GM04504 (cell line): ENCODE data around the gene VGF.
"Not testable (repeated sequence)": the region's sequence is repeated elsewhere in the genome, so short reads cannot be mapped to it uniquely, and the experiment has no call there.

Experiments used
- DNase-seq: peaks from one replicate; pipeline ENCODE4 v3.0.0-alpha.2; 2012; ENCODE audit warnings: low read depth

Gene VGF

DNA sequence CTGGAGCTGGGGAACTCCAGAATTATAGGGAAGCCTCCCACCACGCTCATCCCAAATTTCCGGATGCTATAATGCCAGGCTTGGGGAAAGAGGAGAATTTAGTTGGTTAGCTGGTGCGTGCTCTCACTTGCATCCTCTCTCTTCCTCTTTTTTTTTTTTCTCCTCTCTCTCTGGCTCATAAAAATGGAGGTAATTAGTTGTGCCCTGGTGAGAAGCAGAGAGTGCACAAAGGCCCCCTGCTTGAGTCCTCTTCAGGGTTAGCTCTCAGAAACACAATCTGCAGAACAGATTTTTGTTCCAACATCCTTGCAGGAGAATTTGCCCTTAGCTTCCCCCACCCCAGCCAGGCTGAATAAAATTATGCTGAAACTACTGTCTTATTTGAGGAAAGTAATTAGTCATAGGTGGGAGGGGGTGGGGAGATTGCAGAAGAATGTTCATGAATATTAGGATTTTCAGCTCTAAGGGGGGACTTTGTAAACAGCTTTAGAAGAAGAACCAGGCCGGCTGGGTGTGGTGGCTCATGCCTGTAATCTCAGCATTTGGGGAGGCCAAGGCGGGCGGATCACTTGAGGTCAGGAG, 30.9 kb downstream of the VGF start:
- no peak for DNase-seq

DNA sequence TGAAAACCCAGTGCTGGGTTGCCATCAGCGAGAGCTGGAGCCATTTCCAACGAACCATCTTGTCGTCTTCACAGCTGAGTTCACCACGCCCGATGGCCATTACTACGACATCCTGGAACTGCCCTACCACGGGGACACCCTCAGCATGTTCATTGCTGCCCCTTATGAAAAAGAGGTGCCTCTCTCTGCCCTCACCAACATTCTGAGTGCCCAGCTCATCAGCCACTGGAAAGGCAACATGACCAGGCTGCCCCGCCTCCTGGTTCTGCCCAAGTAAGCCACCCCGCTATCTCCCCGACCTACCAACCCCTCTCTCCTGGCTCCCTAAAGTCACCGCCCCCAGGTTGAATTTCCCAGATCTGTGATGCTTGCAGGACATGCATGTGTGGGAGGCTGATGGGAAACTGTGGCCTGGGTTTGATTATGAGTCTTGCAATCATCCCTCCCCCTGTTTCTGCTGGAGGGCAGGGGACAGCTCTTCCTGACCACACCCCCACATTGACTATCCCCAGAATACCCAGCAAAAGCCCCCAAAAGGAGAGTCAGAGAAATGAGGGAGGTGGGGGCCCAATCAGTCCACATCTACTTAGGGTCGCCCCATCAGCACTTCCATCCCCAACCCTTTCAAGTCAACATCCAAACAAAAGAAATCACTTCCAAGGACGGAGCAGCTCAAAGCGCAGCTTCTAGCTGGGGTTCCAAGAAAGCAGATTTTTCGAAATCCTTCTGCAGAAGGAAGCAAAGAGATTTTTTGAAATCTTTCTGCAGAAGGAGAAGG, 31.6 kb downstream of the VGF start:
- no peak for DNase-seq

DNA sequence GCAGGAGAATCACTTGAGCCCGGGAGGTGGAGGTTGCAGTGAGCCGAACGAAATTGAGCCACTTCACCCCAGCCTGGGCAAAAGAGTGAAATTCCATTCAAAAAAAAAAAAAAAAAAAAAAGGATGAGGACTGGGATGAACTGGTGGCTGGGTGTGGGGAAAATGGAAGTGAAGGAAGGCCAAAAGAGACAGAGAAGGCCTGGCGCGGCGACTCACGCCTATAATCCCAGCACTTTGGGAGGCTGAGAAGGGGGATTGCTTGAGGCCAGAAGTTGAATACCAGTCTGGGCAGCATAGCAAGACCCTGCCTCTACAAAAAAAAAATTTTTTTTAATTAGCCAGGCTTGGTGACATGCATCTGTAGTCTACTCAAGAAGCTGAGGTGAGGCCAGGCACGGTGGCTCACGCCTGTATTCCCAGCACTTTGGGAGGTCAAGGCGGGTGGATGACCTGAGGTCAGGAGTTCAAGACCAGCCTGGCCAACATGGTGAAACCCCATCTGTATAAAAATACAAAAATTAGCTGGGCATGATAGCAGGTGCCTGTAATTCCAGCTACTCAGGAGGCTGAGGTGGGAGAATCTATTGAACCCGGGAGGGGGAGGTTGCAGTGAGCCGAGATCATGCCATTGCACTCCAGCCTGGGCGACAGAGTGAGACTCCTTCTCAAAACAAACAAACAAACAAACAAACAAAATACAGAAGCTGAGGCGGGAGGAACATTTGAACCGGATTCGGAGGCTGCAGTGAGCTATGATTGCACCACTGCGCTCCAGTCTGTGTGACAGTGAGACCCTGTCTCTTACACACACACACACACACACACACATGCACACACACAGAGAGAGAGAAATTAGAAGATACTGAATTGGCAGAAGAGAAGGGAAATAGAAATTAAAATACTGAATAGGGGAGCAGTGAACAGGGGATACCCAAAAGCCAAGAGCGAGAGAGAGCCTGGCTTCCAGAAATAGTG, 32.5 kb downstream of the VGF start:
- not testable (repeated sequence) for DNase-seq

DNA sequence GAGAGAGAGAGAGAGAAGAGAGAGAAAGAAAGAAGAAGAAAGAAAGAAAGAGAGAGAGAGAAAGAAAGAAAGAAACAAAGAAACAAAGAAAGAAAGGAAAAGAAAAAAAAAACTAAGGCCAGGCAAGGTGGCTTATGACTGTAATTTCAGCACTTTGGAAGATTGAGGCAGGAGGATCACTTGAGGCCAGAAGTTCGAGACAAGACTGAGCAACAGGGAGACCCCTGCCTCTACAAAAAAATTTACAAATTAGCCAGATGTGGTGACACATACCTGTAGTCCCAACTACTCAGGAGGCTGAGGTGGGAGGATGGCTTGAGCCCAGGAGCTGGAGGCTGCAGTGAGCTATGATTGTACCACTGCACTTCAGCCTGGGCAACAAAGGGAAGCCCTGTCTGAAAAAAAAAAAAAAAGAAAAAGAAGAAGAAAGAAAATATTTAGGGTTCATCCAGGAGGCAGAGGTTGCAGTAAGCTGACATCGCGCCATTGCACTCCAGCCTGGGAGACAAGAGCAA, 35.7 kb downstream of the VGF start:
- DNase-seq: no peak

DNA sequence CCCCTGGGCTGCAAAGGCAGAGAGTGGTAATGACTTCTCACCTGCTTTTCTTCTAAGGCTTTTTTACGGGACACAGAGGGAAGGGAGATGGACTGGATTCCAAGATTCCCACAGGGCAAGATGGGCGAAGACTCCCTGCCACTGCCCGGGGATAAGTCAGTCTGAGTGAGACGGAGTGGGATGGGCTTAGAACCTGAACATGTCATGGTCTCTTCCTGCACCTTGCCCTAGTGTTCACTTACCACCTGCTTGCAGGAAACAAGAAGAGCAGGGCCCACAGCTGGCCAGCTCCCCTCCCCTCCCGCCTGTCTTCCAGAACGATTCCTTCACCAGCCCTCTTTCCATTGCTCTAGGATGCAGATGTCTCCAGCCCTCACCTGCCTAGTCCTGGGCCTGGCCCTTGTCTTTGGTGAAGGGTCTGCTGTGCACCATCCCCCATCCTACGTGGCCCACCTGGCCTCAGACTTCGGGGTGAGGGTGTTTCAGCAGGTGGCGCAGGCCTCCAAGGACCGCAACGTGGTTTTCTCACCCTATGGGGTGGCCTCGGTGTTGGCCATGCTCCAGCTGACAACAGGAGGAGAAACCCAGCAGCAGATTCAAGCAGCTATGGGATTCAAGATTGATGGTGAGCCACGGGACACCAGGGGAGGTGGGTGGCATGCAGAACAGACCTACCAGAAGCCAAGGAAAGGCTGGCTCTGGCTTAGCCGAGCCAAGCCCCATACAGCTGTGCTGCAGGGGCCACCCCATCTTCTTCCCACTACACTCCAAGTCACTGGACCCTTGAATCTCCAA, 37.1 kb downstream of the VGF start:
- DNase-seq: no peak

DNA sequence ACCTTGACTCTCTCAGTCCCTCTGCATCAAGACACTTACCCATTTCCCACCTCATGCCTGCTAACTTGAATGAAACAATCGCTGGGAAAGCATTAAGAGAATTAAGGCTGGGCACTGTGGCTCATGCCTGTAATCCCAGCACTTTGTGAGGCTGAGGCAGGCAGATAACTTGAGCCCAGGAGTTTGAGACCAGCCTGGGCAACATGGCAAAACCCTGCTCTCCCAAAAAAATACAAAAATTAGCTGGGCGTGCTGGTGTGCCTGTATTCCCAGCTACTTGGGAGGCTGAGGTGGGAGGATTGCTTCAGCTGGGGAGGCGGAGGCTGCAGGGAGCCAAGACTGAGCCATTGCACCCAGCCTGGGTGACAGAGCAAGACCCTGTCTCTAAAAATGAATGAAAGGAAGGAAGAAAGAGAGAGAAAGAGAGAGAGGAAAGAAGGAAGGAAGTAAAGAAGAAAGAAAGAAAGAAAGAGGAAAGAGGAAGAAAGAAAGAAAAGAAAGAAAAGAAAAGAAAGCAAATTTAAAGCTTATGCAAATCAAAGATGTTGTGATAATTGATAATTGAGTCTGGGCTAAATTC, 37.8 kb downstream of the VGF start:
- DNase-seq: no peak

DNA sequence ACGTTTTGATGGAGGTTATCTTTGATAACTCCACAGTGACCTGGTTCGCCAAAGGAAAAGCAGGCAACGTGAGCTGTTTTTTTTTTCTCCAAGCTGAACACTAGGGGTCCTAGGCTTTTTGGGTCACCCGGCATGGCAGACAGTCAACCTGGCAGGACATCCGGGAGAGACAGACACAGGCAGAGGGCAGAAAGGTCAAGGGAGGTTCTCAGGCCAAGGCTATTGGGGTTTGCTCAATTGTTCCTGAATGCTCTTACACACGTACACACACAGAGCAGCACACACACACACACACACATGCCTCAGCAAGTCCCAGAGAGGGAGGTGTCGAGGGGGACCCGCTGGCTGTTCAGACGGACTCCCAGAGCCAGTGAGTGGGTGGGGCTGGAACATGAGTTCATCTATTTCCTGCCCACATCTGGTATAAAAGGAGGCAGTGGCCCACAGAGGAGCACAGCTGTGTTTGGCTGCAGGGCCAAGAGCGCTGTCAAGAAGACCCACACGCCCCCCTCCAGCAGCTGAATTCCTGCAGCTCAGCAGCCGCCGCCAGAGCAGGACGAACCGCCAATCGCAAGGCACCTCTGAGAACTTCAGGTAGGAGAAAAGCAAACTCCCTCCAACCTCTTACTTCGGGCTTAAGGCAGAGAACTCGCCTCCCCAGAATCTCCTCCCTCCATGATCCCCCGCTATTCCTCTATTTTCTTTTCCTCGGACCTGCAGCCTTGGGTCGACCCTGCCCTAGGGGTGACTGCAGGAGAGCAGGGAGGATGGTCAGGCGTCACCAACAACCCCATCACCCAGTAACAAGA, 38.5 kb downstream of the VGF start, which contains the start of gene SERPINE1:
Gene SERPINE1, plus strand, starts transcription at position 454 of the 809 bp plus-strand sequence. CDS start 1,290 bp downstream, outside the sequence.
- DNase-seq: peak; percentile 99

DNA sequence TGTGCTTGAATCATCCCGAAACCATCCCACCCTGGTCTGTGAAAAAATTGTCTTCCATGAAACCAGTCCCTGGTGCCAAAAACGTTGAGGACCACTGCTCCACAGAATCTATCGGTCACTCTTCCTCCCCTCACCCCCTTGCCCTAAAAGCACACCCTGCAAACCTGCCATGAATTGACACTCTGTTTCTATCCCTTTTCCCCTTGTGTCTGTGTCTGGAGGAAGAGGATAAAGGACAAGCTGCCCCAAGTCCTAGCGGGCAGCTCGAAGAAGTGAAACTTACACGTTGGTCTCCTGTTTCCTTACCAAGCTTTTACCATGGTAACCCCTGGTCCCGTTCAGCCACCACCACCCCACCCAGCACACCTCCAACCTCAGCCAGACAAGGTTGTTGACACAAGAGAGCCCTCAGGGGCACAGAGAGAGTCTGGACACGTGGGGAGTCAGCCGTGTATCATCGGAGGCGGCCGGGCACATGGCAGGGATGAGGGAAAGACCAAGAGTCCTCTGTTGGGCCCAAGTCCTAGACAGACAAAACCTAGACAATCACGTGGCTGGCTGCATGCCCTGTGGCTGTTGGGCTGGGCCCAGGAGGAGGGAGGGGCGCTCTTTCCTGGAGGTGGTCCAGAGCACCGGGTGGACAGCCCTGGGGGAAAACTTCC, 39.2 kb downstream of the VGF start:
- DNase-seq: no peak

DNA sequence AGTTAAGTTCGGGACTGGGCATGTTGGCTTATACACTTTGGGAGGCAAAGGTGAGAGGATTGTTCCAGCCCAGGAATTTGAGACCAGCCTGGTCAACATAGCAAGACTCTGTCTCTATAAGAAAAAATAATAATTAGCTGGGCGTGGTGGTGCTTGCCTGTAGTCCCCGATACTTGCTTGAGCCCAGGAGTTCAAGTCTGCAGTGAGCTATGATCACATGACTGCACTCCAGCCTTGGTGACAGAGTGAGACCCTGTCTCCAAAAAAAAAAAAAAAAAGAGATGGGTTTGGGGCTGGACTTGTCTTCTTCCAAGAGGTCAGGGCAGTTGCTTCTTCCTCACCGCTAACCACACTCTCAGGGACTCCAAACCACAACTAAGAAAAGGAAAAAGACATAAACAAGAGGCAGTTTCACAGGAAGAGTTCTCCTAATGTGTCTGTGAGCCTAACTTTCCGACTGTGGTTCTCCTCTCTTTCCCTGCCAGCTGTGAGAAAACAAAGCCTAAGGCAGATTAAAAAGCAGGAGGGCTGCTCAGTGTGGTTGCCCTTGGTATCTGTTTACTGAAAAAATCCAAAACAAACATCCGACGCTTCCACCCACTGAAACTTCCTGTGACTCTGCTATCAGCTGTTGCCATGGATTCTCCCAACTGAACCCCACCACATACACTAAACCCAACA, 40.9 kb downstream of the VGF start:
- DNase-seq: peak; percentile 85

DNA sequence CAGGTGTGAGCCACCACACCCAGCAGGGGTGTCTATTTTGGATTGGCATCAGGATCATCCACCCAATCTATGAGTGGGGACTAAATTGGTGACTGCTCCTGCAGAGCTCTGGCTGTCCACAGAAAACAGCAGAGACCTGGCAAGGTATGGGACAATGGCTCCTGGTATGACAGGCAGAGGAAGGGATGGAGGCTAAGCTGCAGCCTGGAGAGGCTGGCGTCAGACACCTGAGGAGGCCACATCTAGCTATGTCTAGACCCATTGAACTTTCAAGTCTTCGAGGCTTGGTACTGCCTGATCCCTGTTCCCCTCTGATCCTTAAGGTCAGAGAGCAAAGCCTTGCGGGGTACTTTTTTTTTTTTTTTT, 41.7 kb downstream of the VGF start:
- no peak for DNase-seq

DNA sequence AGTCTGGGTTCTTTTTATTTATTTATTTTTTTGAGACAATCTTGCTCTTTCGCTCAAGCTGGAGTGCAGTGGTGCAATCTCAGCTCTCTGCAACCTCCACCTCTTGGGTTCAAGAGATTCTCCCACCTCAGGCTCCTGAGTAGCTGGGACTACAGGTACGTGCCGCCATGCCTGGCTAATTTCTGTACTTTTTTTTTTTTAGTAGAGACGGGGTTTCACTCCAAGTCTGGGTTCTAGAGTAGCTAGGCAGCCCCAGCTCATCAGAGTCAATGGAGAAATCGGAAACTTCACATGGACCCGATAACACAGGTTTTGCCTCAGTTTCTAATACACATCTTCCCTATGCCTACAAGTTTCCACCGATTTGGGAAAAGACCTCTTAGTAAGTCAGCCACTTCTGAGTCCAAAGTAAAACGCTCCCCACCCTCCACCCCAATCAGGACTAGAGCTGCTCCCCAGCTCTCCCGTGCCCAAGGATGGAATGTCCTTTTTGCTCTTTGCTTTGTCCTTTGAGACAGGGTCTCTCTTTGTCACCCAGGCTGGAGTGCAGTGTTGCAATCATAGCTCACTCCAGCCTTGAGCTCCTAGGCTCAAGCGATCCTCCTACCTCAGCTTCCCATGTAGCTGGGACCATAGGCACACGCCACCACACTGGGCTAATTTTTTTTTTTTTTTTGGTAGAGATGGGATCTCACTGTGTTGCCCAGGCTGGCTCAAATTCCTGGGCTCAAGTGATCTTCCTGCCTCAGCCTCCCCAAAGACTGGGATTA, 42.3 kb downstream of the VGF start:
- DNase-seq: no peak

DNA sequence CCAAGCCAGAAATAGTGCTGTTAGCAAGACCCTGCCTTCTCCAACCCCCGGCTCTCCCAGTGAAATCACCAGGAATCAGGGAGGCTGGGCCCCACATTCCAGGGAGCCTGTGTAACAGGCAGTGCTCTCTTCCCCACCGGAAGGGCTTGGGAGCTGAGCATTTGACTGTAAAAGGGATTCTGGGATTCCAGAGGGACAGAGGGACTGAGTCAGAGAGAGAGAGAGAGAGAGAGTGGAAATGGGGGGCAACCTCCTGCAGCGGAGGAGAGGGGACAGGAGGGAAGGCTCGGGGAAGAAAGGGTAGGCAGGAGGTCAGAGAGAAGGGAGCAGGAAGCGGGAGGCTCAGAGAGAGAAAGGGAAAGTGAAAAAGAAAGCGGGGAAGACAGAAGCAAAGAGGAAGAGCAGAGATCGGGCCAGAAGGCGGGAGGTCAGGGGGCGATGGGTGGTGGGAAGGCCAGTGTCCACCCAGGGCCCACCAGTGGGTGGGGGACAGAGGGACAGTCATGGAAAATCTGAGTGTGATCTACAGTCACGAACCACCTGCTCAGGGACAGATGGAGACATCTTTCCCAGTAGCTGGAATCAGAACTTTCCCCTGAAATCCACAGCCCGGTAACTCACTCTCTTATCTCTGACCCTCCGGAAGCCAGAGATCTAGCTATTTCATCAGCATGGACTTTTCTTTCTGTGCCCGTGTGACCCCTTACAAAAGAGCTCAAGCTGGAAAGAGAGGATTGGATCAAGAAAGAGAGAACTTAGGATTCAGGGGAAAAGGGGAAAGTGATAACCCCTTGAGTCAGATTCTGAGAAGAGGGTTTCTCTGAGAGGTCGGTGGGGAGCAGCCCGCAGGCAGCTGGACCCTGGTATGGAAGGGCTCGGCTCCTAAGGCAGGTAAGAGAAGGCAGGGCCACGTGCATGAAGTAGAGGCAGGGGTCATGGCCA, 43.1 kb downstream of the VGF start:
- peak; percentile 98 for DNase-seq

DNA sequence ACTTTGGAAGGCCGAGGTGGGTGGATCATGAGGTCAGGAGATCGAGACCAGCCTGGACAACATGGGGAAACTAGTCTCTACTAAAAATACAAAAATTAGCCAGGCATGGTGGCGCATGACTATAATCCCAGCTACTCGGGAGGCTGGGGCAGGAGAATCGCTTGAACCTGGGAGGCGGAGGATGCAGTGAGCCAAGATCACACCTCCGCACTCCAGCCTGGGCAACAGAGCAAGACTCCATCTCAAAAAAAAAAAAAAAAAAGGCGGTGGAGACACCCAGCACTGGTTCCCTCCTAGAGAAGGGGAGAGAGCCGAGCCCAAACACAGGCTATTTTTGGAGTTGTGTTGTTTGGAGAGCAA, 43.8 kb downstream of the VGF start:
- DNase-seq: not testable (repeated sequence)

DNA sequence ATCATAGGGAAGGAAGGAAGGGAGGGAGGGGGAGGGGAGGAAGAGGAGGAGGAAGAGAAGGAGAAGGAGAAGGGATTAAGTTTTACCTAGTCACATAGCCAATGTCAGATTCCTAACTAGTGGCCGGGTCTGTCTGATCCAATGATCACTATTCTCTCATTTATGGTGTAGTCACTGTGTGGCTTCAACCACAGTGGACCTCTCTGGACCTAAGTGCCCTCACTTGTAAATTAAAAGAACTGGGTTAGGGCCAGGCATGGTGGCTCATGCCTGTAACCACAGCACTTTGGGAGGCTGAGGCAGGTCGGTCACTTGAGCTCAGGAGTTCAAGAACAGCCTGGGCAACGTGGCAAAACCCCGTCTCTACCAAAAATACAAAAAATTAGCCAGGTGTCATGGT, 45.1 kb downstream of the VGF start:
- no peak for DNase-seq

DNA sequence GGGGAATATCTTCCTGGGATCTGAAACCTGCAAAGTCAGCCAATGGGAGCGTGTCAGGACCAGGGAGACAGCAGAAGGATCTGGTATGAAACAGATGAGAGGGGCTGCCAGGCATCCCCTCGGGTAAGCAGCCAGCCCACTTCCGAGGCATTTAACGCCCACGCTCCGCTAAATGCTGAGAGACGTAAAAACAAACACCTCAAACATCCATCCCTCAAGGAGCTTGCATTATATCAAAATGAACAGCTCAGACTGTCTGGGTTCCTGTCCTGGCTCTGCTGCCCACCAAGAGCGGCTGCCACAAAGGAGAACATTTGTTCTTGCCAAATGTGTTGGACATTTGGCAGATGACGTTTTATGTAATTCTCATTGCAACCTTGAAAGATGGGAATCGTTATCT, 45.5 kb downstream of the VGF start:
- DNase-seq: no peak

DNA sequence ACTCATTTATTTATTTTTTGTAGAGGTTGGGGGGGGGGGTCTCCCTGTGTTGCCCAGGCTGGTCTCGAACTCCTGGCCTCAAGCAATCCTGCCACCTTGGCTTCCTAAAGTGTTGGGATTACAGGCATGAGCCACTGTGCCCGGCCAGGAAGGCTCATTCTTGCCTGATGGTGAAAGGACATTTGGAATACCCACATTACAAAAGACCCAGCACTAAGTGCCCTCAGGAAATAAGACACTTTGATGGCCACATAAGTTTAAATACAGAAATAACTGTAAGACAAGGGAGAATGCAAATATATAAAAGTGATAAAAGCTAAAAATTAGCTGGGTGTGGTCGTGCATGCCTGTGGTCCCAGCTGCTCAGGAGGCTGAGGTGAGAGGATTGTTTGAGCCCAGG, 46.5 kb downstream of the VGF start:
- no peak for DNase-seq

DNA sequence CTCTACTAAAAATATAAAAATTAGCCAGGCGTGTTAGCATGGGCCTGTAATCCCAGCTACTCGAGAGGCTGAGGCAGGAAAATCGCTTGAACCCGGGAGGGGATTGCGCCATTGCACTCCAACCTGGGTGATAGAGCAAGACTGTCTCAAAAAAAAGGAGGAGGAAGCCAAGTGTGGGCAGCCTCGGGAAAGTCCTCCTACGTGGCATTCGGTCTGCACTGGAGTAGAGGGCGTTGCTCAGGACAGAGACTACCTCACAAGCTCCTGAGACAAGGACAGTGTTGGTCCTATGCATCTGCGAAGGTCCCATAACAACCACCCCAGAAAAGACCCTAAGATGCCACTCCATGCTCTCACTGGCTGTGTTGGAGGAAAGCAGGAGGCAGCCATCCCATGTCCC, 48.5 kb downstream of the VGF start:
- no peak for DNase-seq
